Adrenal gland (tissue), 12 donors: ENCODE measurements around the gene PHKA2. TPM values are rescaled to one million over a fixed set of nuclear protein-coding genes. Genes with fewer than 3 reads are reported as not detected.

Experiments
- DNase-seq, 7 donors: peaks; one replicate each; pipeline ENCODE4 v3.0.0-alpha.2; 2019 to 2020
- H3K27ac ChIP-seq, 5 donors: fragments of 200-600 bp; sonication (generic) in 4 of 5; 1 replicate in 3 of 5; 2 replicates in 2 of 5; pipeline versions ENCODE4 v1.5.1 to v1.8.0; 2016 to 2020; ENCODE audit warnings: mild to moderate bottlenecking in 1 of 5
- H3K27me3 ChIP-seq: fragments of 200-600 bp; 2 replicates; pipeline ENCODE4 v1.8.0; 2021
- H3K36me3 ChIP-seq, 2 donors: fragments of 200-600 bp; replicated peaks in 1 of 2; 1 replicate in 1 of 2; 2 replicates in 1 of 2; pipeline versions ENCODE4 v1.5.1 to v1.8.0; 2018 to 2022
- H3K4me1 ChIP-seq, 2 donors: fragments of 200-600 bp; replicated peaks in 1 of 2; 1 replicate in 1 of 2; 2 replicates in 1 of 2; pipeline versions ENCODE4 v1.5.1 to v1.8.0; 2018 to 2021
- H3K4me3 ChIP-seq, 4 donors: fragments of 200-600 bp; sonication (generic) in 3 of 4; one replicate each; pipeline ENCODE4 v1.5.1; 2016 to 2018
- H3K9me3 ChIP-seq, 3 donors: fragments of 200-600 bp; sonication (generic) in 1 of 3; replicated peaks in 1 of 3; 1 replicate in 2 of 3; 2 replicates in 1 of 3; pipeline versions ENCODE4 v1.5.1 to v1.8.0; 2016 to 2021
- POLR2A ChIP-seq, 2 donors: fragments of 450-650 bp; IDR thresholded peaks; one replicate each; pipeline ENCODE4 v1.6.1; 2017; ENCODE audit warnings: antibody characterized with exemption in 2 of 2, mild to moderate bottlenecking in 2 of 2, moderate library complexity in 1 of 2
- WGBS, 4 donors: extraction: QIAGEN DNeasy Blood & Tissue Kit in 2 of 4; methylation state at CpG; one replicate each; pipeline versions ENCODE4 v1.1.5 to v1.1.7; 2013 to 2017; 5-methylcytosine and 5-hydroxymethylcytosine counted together
- intact Hi-C, 2 donors: fragments of 100-400 bp; cut with DNase I; formaldehyde crosslinking; loops; one replicate each; pipeline versions ENCODE4 v1.14.1 to v1.15.0; 2022 to 2023
- polyA plus RNA-seq, 3 donors: library from polyadenylated mRNA; stranded (reverse); fragments of 200-250 nt in 2 of 3; fragments of 350-450 nt in 1 of 3; fragmentation: Illumina TruSeq in 1 of 3; extraction: RNeasy Lipid Tissue Mini Kit (QIAGEN cat#74804) in 1 of 3; gene quantifications; one replicate each; pipeline ENCODE4 v1.2.3, GENCODE V29; 2013 to 2014
- total RNA-seq, 9 donors: library from RNA; depleted of rRNA in 4 of 9; stranded (reverse); fragments of >200 nt in 4 of 9; fragments of 120-200 nt in 1 of 9; fragmentation: NEBNext Ultra II Directional in 1 of 9; extraction: Animal tissue kit (Norgen Biotek cat#: 25700) in 1 of 9; gene quantifications; one replicate each; pipeline versions ENCODE4 v1.1.0 to v1.2.4, GENCODE V29; 2013 to 2023
- TF ChIP-seq, protein P1 (sequence below), 6 experiments: fragments of 450-650 bp in 4 of 6; fragments of 200-600 bp in 2 of 6; sonication (generic) in 1 of 6; IDR thresholded peaks; 1 replicate in 5 of 6; 2 replicates in 1 of 6; pipeline versions ENCODE4 v1.5.1 to v1.8.0; 2016 to 2021; ENCODE audit warnings: antibody characterized with exemption in 6 of 6, mild to moderate bottlenecking in 2 of 6, moderate library complexity in 1 of 6
- donor health status: healthy with polysubstance abuse.
- donor health status: Bipolar disorder and iron deficiency.
- donor health status: DM: yes; HTN: yes; CAD: no.
- donor health status: DM: no; HTN: no; CAD: no.
- donor health status: DM: no; HTN: no; CAD: no.
- donor health status: DM: yes; HTN: yes; CAD: no.

Gene PHKA2
- total and polyA plus RNA-seq, 12 donors: 11.7 to 63.8 (median 27.8) TPM

DNA sequence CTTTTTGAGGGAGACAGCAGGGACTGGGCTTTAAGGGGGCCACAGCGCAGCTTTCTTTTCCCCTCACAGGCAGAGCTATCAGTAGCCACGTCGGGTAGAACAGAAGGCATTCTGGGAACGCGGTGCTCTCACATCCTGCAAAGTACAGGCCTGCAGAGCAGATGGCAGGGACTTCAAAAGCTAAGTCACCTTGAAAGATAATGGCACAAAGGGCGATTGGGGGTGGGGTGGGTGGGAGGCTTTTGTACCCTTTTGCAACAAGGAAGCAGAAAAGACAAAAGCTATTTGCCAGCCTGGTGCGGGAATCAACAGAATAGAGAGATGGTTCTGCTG, 93.9 kb downstream of the PHKA2 start:
- no peaks in the 10 kb centered on the region for H3K36me3 ChIP-seq
- TF ChIP-seq POLR2A (IDR thresholded peaks at IDR 0.05): no peak
- TF ChIP-seq, protein P1, sequence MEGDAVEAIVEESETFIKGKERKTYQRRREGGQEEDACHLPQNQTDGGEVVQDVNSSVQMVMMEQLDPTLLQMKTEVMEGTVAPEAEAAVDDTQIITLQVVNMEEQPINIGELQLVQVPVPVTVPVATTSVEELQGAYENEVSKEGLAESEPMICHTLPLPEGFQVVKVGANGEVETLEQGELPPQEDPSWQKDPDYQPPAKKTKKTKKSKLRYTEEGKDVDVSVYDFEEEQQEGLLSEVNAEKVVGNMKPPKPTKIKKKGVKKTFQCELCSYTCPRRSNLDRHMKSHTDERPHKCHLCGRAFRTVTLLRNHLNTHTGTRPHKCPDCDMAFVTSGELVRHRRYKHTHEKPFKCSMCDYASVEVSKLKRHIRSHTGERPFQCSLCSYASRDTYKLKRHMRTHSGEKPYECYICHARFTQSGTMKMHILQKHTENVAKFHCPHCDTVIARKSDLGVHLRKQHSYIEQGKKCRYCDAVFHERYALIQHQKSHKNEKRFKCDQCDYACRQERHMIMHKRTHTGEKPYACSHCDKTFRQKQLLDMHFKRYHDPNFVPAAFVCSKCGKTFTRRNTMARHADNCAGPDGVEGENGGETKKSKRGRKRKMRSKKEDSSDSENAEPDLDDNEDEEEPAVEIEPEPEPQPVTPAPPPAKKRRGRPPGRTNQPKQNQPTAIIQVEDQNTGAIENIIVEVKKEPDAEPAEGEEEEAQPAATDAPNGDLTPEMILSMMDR (IDR thresholded peaks at IDR 0.05): no peak
- no peaks in the 10 kb centered on the region for H3K9me3 ChIP-seq
- intact Hi-C loops: loop anchor here (10.0 kb wide), 3 partner anchors 215 to 495 kb away; partner anchors contain the start of genes CDKL5 (in 1 of the 2) and RS1 (in 1 of the 2)
- no peak overlapping the region for H3K4me3 ChIP-seq
- WGBS, 4 donors: 34 to 64% (median 57%) methylated on average over 7 of the region's 7 CpGs
- peak in 1 of 7 donors; percentile 44 for DNase-seq
- H3K27me3 ChIP-seq: no peaks in the 10 kb centered on the region
- peaks cover 10 to 17% of the 10 kb centered on the region in 2 donors for H3K4me1 ChIP-seq
- H3K27ac ChIP-seq: peak overlapping the region in 1 of 5 donors; percentile 64

DNA sequence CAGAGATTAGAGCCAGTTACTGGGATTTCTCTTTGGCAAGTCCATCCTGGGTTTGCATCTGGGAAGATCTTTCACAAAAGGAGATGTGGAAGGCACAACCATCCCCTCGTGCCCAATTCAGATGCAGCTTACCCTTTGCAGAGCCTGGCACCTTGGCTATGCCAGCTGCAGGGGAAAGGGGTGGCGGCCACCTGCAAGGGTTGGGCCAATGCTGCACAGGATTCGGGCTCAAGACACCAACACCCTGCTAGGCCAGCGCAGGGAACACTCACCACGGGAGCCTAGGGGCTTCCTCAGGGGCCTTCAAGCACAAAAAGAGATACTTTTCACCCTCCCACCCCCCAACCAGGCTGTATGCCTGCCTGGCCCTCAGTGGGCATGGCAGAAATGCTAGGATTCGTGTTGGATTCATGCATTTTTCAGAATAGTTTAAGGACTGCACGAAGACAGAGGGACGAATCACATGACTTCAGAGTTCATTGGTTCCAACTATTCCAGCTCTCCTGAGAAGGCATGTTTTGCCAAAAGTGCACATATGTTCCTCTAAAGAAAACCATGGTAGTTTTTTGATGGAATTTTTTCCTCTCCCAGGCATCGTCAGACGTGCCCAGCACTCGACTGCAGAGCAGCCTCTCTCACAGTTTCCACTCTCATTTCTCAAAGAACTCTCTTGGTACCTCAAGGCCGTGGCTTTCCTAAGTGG, 94.4 kb downstream of the PHKA2 start:
- Histone ChIP-seq H3K9me3 (no peaks in the 10 kb centered on the region), H3K27me3 (no peaks in the 10 kb centered on the region), H3K4me3 (no peak overlapping the region), H3K27ac (peak overlapping the region in 1 of 5 donors; percentile 64), H3K4me1 (peaks cover 14 to 17% of the 10 kb centered on the region in 2 donors), H3K36me3 (no peaks in the 10 kb centered on the region)
- no peak for DNase-seq
- whole genome bisulfite sequencing, 4 donors: 67 to 82% (median 73%) methylated on average over 7 to 12 of the region's 12 CpGs
- intact Hi-C loops: loop anchor here (10.0 kb wide), 3 partner anchors 215 to 495 kb away; partner anchors contain the start of genes CDKL5 (in 1 of the 2) and RS1 (in 1 of the 2)
- TF ChIP-seq, protein P1 (IDR thresholded peaks at IDR 0.05): no peak
- TF ChIP-seq POLR2A (IDR thresholded peaks at IDR 0.05): no peak

DNA sequence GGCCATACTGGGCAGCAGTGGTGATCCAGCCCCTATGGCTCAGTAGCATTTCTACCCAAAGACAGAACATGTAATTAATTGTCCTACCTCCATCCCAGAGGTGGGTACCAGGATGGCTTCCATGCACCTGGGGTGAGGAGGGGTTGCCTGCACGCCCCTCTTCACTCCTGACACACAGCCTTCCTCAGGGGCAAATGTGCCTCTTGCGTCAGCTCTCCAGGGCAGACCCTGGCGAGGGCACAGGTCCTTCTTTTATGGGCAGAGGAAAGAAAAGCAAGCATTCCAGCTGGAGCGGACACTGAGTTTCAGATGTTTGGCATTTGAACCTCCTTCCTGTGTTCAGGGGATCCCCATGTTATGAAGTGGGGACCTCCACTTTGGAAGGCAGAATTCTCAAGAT, 95.6 kb downstream of the PHKA2 start:
- Histone ChIP-seq H3K4me3 (no peak overlapping the region), H3K27ac (peak overlapping the region in 1 of 5 donors; percentile 14), H3K27me3 (no peaks in the 10 kb centered on the region), H3K36me3 (no peaks in the 10 kb centered on the region), H3K9me3 (no peaks in the 10 kb centered on the region), H3K4me1 (peaks cover 14 to 17% of the 10 kb centered on the region in 2 donors)
- intact Hi-C loops: no loop called here
- TF ChIP-seq, protein P1 (IDR thresholded peaks at IDR 0.05): no peak
- no peak for TF ChIP-seq POLR2A (IDR thresholded peaks at IDR 0.05)
- DNase-seq: peak in 2 of 7 donors; percentile 17 to 39
- 63 to 100% (median 86%) methylated on average over 1 to 4 of the region's 4 CpGs for WGBS, 4 donors

DNA sequence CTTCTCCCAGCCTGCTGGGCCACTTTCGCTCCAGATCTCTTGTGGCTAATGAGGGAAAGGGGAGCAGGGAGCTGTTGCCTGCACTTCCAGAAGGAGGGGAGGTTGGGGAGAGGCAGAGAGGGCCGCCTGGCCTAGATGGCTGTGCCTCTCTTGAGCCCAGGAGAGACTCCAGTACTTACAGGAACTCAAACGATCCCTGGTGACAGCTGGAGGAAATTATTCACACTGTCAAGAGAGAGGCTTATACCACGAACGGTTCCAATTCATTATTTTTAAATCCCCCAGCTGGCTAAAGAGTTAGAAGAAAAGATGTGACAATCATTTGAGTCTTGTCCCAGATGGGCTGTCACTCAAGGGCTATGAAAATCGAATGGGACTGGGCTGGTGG, 96.1 kb downstream of the PHKA2 start:
- no peak overlapping the region for H3K4me3 ChIP-seq
- DNase-seq: peak in 1 of 7 donors; percentile 30

More for the DNA sequence above, 96.1 kb downstream of the PHKA2 start:
- no peaks in the 10 kb centered on the region for H3K27me3 ChIP-seq
- H3K36me3 ChIP-seq: no peaks in the 10 kb centered on the region
- no peaks in the 10 kb centered on the region for H3K9me3 ChIP-seq
- peak overlapping the region in 3 of 5 donors; percentile 83 to 93 (median 88) for H3K27ac ChIP-seq
- WGBS, 4 donors: 10 to 41% (median 36%) methylated on average over 2 to 6 of the region's 6 CpGs
- TF ChIP-seq, protein P1 (IDR thresholded peaks at IDR 0.05): no peak
- no peak for TF ChIP-seq POLR2A (IDR thresholded peaks at IDR 0.05)
- intact Hi-C loops: no loop called here
- H3K4me1 ChIP-seq: peaks cover 14 to 17% of the 10 kb centered on the region in 2 donors
